IPS-18c (cell line): Measurements from ENCODE around the gene PF4V1.

Source experiments
- H3K4me3 ChIP-seq: 2 replicates; pipeline ENCODE4 v1.7.0; 2013; ENCODE audit warnings: low read depth, mild to moderate bottlenecking, low read length, moderate library complexity; ENCODE audit not compliant: insufficient read depth
- H3K9me3 ChIP-seq: one replicate; pipeline ENCODE4 v1.6.1; 2013; ENCODE audit warnings: mild to moderate bottlenecking, low read length, moderate library complexity; ENCODE audit not compliant: control insufficient read depth, insufficient read depth

The PF4V1 gene

GRCh38 chr4:73864365-73864764, 11.3 kb downstream of the PF4V1 start:
- Histone ChIP-seq H3K9me3 (no peaks in the 10 kb centered on the region), H3K4me3 (no peak overlapping the region)

GRCh38 chr4:73864961-73865360, 11.9 kb downstream of the PF4V1 start:
- H3K4me3 ChIP-seq: no peak overlapping the region
- no peaks in the 10 kb centered on the region for H3K9me3 ChIP-seq

GRCh38 chr4:73865431-73866096, 12.5 kb downstream of the PF4V1 start:
- no peak overlapping the region for H3K4me3 ChIP-seq
- no peaks in the 10 kb centered on the region for H3K9me3 ChIP-seq

- Histone ChIP-seq H3K4me3 (no peak overlapping the region), H3K9me3 (no peaks in the 10 kb centered on the region)
Measured at GRCh38 chr4:73866246-73866645, 13.2 kb downstream of the PF4V1 start.

GRCh38 chr4:73867783-73868182, 14.7 kb downstream of the PF4V1 start:
- no peak overlapping the region for H3K4me3 ChIP-seq
- no peaks in the 10 kb centered on the region for H3K9me3 ChIP-seq

GRCh38 chr4:73868206-73869129, 15.4 kb downstream of the PF4V1 start:
- Histone ChIP-seq H3K9me3 (no peaks in the 10 kb centered on the region), H3K4me3 (peak overlapping the region; percentile 69)

- peak within 1 kb of the TSS; percentile 69 for H3K4me3 ChIP-seq
- no peaks in the 10 kb centered on the region for H3K9me3 ChIP-seq
Measured at GRCh38 chr4:73869130-73870055, 16.3 kb downstream of the PF4V1 start, which contains the start of gene CXCL1. Gene CXCL1, plus strand, starts transcription at chr4:73869393. Its CDS starts 78 bp downstream, at chr4:73869471.

GRCh38 chr4:73870260-73870659, 17.2 kb downstream of the PF4V1 start:
- Histone ChIP-seq H3K9me3 (no peaks in the 10 kb centered on the region), H3K4me3 (peak overlapping the region; percentile 69; the same call in 1 of the 2 replicates)

GRCh38 chr4:73870768-73871167, 17.7 kb downstream of the PF4V1 start:
- H3K4me3 ChIP-seq: no peak overlapping the region
- H3K9me3 ChIP-seq: no peaks in the 10 kb centered on the region

GRCh38 chr4:73871511-73872310, 18.6 kb downstream of the PF4V1 start:
- Histone ChIP-seq H3K9me3 (no peaks in the 10 kb centered on the region), H3K4me3 (no peak overlapping the region)

GRCh38 chr4:73872316-73873108, 19.4 kb downstream of the PF4V1 start:
- no peaks in the 10 kb centered on the region for H3K9me3 ChIP-seq
- no peak overlapping the region for H3K4me3 ChIP-seq

- H3K9me3 ChIP-seq: no peaks in the 10 kb centered on the region
- no peak overlapping the region for H3K4me3 ChIP-seq
Measured at GRCh38 chr4:73874386-73874785, 21.3 kb downstream of the PF4V1 start.

- Histone ChIP-seq H3K4me3 (no peak overlapping the region), H3K9me3 (no peaks in the 10 kb centered on the region)
Measured at GRCh38 chr4:73875401-73875800, 22.3 kb downstream of the PF4V1 start.

GRCh38 chr4:73883306-73883705, 30.2 kb downstream of the PF4V1 start:
- H3K4me3 ChIP-seq: no peak overlapping the region

GRCh38 chr4:73885574-73886267, 32.6 kb downstream of the PF4V1 start:
- no peak overlapping the region for H3K4me3 ChIP-seq
- H3K9me3 ChIP-seq: no peaks in the 10 kb centered on the region

More at GRCh38 chr4:73883306-73883705, 30.2 kb downstream of the PF4V1 start:
- H3K9me3 ChIP-seq: no peaks in the 10 kb centered on the region
